GM12878 (cell line): Measurements from ENCODE around the gene NOVA1. TPM values are rescaled to one million over a fixed set of nuclear protein-coding genes. Genes with fewer than 3 reads are reported as not detected.

ENCODE experiments used
- ATAC-seq: fragments of 200-7000 bp; cut with Tn5 transposase; 3 replicates; pipeline ENCODE4 v1.9.1; 2020; ENCODE audit warnings: mild to moderate bottlenecking, moderate library complexity
- BruUV-seq: library from RNA; stranded (reverse); fragments of 400-500 nt; replicated peaks from 2 replicates; lab custom pipeline; 2021; lab: Mats Ljungman, UMichigan
- CTCF ChIA-PET: fragments of 300-600 bp; sonication (Branson Sonifier 250); formaldehyde crosslinking; extraction: SDS; loops from one replicate; lab custom pipeline; 2021; ENCODE audit warnings: inconsistent platforms; lab: Yijun Ruan, JAX
- POLR2A ChIA-PET: fragments of 350-600 bp; formaldehyde crosslinking; extraction: SDS; loops from one replicate; lab custom pipeline; 2021; ENCODE audit warnings: inconsistent platforms; lab: Charles Lee
- RAD21 ChIA-PET: fragments of 300-600 bp; sonication (Branson Sonifier 250); formaldehyde crosslinking; loops from one replicate; lab custom pipeline; 2023; ENCODE audit warnings: antibody characterized with exemption; ENCODE audit not compliant: unreplicated experiment; lab: Charles Lee
- SMC1A ChIA-PET: fragments of 300-600 bp; sonication (Branson Sonifier 250); formaldehyde crosslinking; loops from one replicate; lab custom pipeline; 2023; ENCODE audit not compliant: unreplicated experiment, uncharacterized antibody; lab: Charles Lee
- DNase-seq: peaks from one replicate; pipeline ENCODE4 v3.0.0-alpha.2; 2011; ENCODE audit warnings: low read depth, low spot score
- FAIRE-seq: peaks from 3 replicates; lab custom pipeline; 2011; peaks lifted over from hg19 to GRCh38; lab: Jason Lieb, UNC
- H2AFZ ChIP-seq: 2 replicates; pipeline ENCODE4 v1.6.0; 2011; ENCODE audit warnings: low read depth, low read length, control low read depth; ENCODE audit not compliant: control insufficient read depth
- H3K27ac ChIP-seq: 2 replicates; pipeline ENCODE4 v1.5.1; 2011; ENCODE audit warnings: control low read depth; ENCODE audit not compliant: control insufficient read depth, insufficient read depth
- H3K27me3 ChIP-seq, 2 experiments: replicated peaks in 1 of 2; 2 replicates each; pipeline versions ENCODE4 v1.6.0 to v1.6.1; 2011; ENCODE audit warnings: low read length in 1 of 2; ENCODE audit not compliant: control insufficient read depth in 2 of 2, insufficient read depth in 2 of 2
- H3K36me3 ChIP-seq, 2 experiments: 2 replicates each; pipeline ENCODE4 v1.5.1; 2011; ENCODE audit warnings: low read length in 1 of 2; ENCODE audit not compliant: control insufficient read depth in 2 of 2, insufficient read depth in 2 of 2
- H3K4me1 ChIP-seq: 2 replicates; pipeline ENCODE4 v1.6.1; 2011; ENCODE audit warnings: mild to moderate bottlenecking, low read length, moderate library complexity, mixed read lengths; ENCODE audit not compliant: control insufficient read depth, insufficient read depth
- H3K4me2 ChIP-seq: 2 replicates; pipeline ENCODE4 v1.6.0; 2011; ENCODE audit warnings: control low read depth; ENCODE audit not compliant: control insufficient read depth, insufficient read depth
- H3K4me3 ChIP-seq: fragments of 200-600 bp; sonication (generic); 2 replicates; pipeline ENCODE4 v1.5.1; 2016
- H3K79me2 ChIP-seq: 2 replicates; pipeline ENCODE4 v1.6.0; 2011; ENCODE audit warnings: low read length; ENCODE audit not compliant: control insufficient read depth, insufficient read depth
- H3K9ac ChIP-seq: 2 replicates; pipeline ENCODE4 v1.8.0; 2011; ENCODE audit warnings: low read length, control low read depth, mixed read lengths; ENCODE audit not compliant: control insufficient read depth, insufficient read depth
- H3K9me3 ChIP-seq: replicated peaks from 3 replicates; pipeline ENCODE4 v1.5.1; 2011; ENCODE audit warnings: mild to moderate bottlenecking, low read length; ENCODE audit not compliant: control insufficient read depth, insufficient read depth
- H4K20me1 ChIP-seq: 2 replicates; pipeline ENCODE4 v1.6.0; 2011; ENCODE audit not compliant: control insufficient read depth, insufficient read depth
- ASH2L ChIP-seq: fragments of 300-600, 200-600 bp; sonication (generic); IDR thresholded peaks from 2 replicates; pipeline ENCODE4 v1.6.1; 2017; ENCODE audit warnings: low read depth, mild to moderate bottlenecking, borderline replicate concordance
- ATF7 ChIP-seq: fragments of 450-650 bp; IDR thresholded peaks from 2 replicates; pipeline ENCODE4 v1.6.1; 2016; ENCODE audit warnings: low read depth, mild to moderate bottlenecking
- FOXK2 ChIP-seq: fragments of 450-650 bp; IDR thresholded peaks from 2 replicates; pipeline ENCODE4 v1.6.1; 2017; ENCODE audit warnings: mild to moderate bottlenecking, moderate library complexity
- HDGF ChIP-seq: fragments of 450-650 bp; IDR thresholded peaks from 2 replicates; pipeline ENCODE4 v1.6.1; 2016; ENCODE audit warnings: antibody characterized with exemption
- NR2C2 ChIP-seq: IDR thresholded peaks from 2 replicates; pipeline ENCODE4 v1.6.1; 2011; ENCODE audit warnings: borderline replicate concordance, low read depth; ENCODE audit not compliant: control insufficient read depth, insufficient read length
- ZNF24 ChIP-seq: fragments of 450-650 bp; IDR thresholded peaks from 2 replicates; pipeline ENCODE4 v1.6.1; 2017; ENCODE audit warnings: antibody characterized with exemption, mild to moderate bottlenecking
- in situ Hi-C: fragments of 300-500 bp; cut with MboI; formaldehyde crosslinking; loops from 9 replicates; pipeline ENCODE4 v1.14.3; 2018; ENCODE audit warnings: mixed read lengths
- intact Hi-C: fragments of 100-400 bp; cut with micrococcal nuclease; formaldehyde crosslinking; loops from one replicate; pipeline ENCODE4 v1.14.2; 2022; ENCODE audit not compliant: unreplicated experiment
- polyA plus RNA-seq, 11 experiments: library from polyadenylated mRNA; depleted of rRNA in 4 of 11; unstranded in 6 of 11; stranded (reverse) in 5 of 11; fragments of >200 nt; fragmentation: Nextera tagmentation in 4 of 11; fragmentation: Illumina TruSeq in 1 of 11; extraction: Ambion mirVana in 4 of 11; extraction: Trizol in 1 of 11; gene quantifications; 1 replicate in 1 of 11; 2 replicates in 10 of 11; pipeline versions ENCODE4 v1.2.1 to v1.2.3, GENCODE V29; 2011 to 2016; ENCODE audit warnings: inconsistent platforms in 2 of 11, missing spikeins in 2 of 11, low read depth in 1 of 11
- total RNA-seq, 4 experiments: library from RNA; depleted of rRNA in 3 of 4; stranded (reverse); fragments of >200 nt in 3 of 4; fragmentation: Illumina TruSeq in 1 of 4; extraction: Trizol in 1 of 4; gene quantifications; 2 replicates each; pipeline versions ENCODE4 v1.2.1 to v1.2.3, GENCODE V29; 2013 to 2021
- TF ChIP-seq, protein P1 (sequence below): fragments of 150-350 bp; IDR thresholded peaks from 2 replicates; pipeline ENCODE4 v1.6.1; 2016; ENCODE audit warnings: low read depth, low read length

NOVA1 gene
- total and polyA plus RNA-seq, 10 of the 15 experiments (the other 5 are each of a cell fraction or from before 2014, with no cell fraction given) = 0.05 to 0.41 TPM; not detected in 8

DNA sequence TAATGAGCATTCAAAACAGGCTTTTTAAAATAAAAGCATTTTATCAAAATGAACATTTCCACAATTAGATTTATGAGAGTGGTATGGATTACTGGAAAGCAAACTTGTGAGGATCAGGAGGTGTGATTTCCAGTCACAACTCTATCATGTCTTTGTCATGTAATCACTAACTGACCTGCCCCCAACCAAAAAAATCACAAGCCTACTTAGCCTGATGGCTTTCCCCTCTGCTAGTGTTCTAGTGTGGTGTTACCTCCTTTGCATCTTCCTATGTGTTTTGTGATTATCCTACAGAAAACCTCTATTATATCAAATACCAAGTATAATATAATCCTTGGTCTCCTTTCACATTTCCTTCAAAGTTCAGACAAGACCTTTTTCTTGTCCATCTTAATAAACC is 168.6 kb downstream of the NOVA1 start:
- Histone ChIP-seq H3K27ac (no peak overlapping the region), H2AFZ (no peak overlapping the region), H4K20me1 (no peaks in the 10 kb centered on the region), H3K9me3 (no peaks in the 10 kb centered on the region), H3K27me3 (no peaks in the 10 kb centered on the region), H3K4me2 (no peak overlapping the region), H3K4me1 (no peaks in the 10 kb centered on the region), H3K4me3 (no peak overlapping the region), H3K9ac (no peak overlapping the region), H3K79me2 (no peaks in the 10 kb centered on the region), H3K36me3 (no peaks in the 10 kb centered on the region)
- no peak for ATAC-seq
- SMC1A ChIA-PET = no interaction called here
- DNase-seq = no peak
- CTCF ChIA-PET = no interaction called here
- in situ Hi-C loops (no loop called here), intact Hi-C loops (no loop called here)
- FAIRE-seq = no peak
- POLR2A ChIA-PET = no interaction called here
- TF ChIP-seq ATF7 (no peak), HDGF (no peak), FOXK2 (no peak), NR2C2 (no peak), ASH2L (no peak), ZNF24 (no peak)
- TF ChIP-seq, protein P1, sequence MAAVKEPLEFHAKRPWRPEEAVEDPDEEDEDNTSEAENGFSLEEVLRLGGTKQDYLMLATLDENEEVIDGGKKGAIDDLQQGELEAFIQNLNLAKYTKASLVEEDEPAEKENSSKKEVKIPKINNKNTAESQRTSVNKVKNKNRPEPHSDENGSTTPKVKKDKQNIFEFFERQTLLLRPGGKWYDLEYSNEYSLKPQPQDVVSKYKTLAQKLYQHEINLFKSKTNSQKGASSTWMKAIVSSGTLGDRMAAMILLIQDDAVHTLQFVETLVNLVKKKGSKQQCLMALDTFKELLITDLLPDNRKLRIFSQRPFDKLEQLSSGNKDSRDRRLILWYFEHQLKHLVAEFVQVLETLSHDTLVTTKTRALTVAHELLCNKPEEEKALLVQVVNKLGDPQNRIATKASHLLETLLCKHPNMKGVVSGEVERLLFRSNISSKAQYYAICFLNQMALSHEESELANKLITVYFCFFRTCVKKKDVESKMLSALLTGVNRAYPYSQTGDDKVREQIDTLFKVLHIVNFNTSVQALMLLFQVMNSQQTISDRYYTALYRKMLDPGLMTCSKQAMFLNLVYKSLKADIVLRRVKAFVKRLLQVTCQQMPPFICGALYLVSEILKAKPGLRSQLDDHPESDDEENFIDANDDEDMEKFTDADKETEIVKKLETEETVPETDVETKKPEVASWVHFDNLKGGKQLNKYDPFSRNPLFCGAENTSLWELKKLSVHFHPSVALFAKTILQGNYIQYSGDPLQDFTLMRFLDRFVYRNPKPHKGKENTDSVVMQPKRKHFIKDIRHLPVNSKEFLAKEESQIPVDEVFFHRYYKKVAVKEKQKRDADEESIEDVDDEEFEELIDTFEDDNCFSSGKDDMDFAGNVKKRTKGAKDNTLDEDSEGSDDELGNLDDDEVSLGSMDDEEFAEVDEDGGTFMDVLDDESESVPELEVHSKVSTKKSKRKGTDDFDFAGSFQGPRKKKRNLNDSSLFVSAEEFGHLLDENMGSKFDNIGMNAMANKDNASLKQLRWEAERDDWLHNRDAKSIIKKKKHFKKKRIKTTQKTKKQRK = no peak
- RAD21 ChIA-PET = no interaction called here
- BruUV-seq = no TSS peak
